ENCODE results near the gene ABHD10.
A peak's percentile ranks its signal among the peaks of the same experiment; 100 is the strongest.

Gene ABHD10

GRCh38 chr3:112001526-112001925, 22.7 kb downstream of the ABHD10 start:
- peak; percentile 27 for DNase-seq (ENCODE audit: low spot score)

DNA sequence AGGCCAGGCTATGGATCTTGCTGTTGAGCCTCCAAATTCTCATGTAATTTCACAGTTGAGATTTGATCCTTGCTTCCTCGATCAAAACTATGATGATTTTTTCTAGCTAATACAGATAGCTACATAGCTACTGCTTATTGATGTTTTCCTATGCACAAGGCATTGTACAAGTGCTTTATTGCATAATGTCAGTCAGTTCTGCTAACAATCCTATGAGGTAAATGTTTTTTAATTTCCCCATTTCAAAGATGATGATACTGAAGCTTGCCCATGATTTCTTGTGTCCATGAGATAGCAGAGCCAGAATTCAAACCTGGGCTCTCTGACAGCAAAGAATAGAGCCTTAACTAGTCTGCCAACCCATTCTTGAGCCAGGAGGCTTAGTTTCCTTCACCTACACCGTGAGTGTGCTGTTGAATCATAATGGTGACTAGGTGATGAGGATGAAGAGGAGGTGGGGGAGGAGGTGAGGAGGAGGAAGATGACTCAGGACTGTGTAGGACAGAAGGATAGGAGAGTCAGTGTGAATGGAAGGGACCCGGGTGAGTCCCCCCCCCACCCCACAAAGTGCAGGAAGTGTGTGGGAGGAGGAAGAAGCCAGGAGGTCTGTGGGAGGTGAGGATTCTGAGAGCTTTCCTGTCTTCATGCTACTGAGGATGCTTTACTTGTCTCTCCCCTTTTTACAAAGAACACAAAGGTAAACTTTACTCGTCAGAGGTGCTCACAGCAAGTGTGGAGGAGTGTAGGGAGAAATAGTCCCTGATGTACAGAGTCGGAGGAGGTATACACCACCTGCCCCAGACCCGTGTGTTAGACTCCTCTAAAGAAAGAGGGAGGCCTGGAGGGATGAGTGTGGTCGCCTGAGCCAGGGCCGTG, 23.5 kb downstream of the ABHD10 start:
- DNase-seq (ENCODE audit: low spot score), result peak; percentile 55

- no peak for DNase-seq (ENCODE audit: low spot score)
Measured at GRCh38 chr3:112003321-112004080, 24.7 kb downstream of the ABHD10 start.

DNA sequence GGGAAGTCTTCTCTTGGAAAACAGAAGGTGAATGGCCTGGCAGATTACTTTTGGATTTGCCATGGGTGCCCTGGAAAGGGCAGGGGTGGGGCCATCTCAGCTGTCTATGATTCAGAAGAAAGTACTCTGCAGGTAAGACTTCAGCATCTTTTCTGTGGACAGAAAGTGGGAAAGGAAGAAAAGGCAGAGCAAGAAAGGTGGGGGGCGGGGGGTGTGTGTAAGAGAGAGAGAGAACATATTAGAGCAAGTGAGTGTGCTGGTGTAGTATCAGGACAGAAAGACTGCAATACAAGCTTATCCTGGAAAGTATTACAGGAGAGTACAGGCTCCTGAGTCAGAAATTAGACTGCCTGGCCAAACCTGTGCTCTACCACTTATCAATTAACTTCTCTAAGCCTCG, 25.4 kb downstream of the ABHD10 start:
- no peak for DNase-seq (ENCODE audit: low spot score)

- DNase-seq (ENCODE audit: low spot score), result no peak
Measured at GRCh38 chr3:112004669-112005068, 25.8 kb downstream of the ABHD10 start.

DNA sequence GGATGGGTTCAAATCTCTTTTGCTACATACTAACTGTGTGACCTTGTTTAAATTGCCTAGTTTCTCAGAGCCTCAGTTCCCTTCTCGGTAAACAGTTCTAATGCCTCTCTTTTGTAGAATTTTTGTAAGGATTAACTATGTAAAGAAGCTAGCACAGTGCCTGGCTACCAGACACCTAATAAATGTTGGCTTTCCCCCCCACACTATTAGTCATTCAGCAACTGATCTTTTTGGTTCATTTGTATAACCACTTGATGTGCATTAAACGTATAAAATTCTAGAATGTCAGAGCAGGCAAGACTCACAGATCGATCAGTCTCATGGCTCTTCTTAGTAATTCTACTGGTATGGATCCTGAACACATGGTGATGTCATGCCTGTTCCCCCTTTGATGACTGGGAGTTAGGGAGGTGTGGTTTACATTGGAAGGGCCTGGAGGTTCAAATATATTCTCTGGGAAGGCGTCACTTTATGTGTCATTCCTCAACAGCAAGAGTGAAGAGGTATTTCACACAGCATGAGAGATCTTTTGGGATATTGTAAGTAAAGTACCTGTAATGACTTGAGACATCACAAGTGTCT, 26.4 kb downstream of the ABHD10 start:
- DNase-seq (ENCODE audit: low spot score), result no peak

DNA sequence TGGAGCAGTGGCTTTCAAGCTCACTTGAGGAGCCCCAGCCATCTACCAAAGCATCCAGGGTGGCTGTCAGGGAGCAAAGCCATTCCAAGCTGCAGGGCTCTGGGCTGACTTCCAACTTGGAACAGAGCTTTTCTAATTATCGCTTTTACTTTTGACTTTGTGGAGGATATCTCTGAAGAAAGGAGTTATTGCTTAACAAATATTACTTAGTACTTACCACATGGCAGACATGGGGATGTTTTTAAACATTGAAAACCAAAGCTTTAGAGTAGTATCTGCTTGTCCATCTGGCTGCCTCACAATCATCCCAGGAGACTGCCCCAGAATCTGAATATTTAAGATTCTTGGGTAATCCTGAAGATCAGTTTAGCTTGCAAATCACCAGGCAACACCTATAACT, 28.8 kb downstream of the ABHD10 start:
- DNase-seq (ENCODE audit: low spot score), result no peak

GRCh38 chr3:112009670-112010069, 30.8 kb downstream of the ABHD10 start:
- no peak for DNase-seq (ENCODE audit: low spot score)

GRCh38 chr3:112010636-112011035, 31.8 kb downstream of the ABHD10 start:
- no peak for DNase-seq (ENCODE audit: low spot score)

- no peak for DNase-seq (ENCODE audit: low spot score)
Measured at GRCh38 chr3:112011376-112011940, 32.6 kb downstream of the ABHD10 start.

GRCh38 chr3:112012205-112012992, 33.6 kb downstream of the ABHD10 start:
- DNase-seq (ENCODE audit: low spot score), result no peak

GRCh38 chr3:112013058-112013783, 34.4 kb downstream of the ABHD10 start:
- DNase-seq (ENCODE audit: low spot score), result peak; percentile 73

- no peak for DNase-seq (ENCODE audit: low spot score)
Measured at GRCh38 chr3:112013784-112014143, 34.9 kb downstream of the ABHD10 start.

- DNase-seq (ENCODE audit: low spot score), result no peak
Measured at GRCh38 chr3:112017091-112017490, 38.3 kb downstream of the ABHD10 start.

- DNase-seq (ENCODE audit: low spot score), result no peak
Measured at GRCh38 chr3:112018712-112019111, 39.9 kb downstream of the ABHD10 start.

- no peak for DNase-seq (ENCODE audit: low spot score)
Measured at GRCh38 chr3:112019716-112020115, 40.9 kb downstream of the ABHD10 start.

DNA sequence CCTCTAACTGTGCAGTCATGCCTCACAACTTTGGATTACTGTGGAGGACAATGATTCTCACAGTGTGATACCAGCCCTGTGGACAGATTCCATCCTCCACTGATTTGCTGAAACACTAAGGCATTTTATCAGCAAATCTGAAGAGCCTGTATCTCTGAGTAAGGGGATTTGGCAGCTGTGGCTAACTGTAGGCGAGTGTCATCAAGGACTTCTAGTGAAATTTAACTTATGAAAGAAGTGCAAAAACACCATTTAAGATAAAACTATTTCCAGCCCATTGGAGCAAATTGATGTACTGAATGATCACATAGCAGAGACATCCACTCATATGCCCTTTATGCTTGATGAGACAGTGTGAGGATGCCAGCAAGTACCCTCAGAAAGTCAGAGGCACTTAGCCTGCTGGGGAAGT, 41.9 kb downstream of the ABHD10 start:
- DNase-seq (ENCODE audit: low spot score), result no peak

DNA sequence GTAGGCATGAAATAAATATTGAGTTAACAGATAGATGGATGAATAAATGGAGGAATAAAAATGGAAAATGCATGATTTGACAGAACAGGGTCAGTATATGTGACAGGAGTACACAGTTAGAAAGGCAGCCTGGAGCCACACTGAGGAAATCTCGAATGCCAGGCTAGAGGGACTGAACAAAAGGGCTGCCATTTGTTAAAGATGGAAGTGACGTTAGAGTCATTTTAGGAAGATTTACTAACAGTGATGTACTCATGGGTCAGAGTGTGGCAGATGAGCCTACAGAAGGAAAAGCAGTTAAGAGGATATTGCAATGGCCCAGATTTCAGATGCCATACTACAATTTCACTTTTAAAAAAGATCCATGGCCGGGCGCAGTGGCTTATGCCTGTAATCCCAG, 48.3 kb downstream of the ABHD10 start:
- no peak for DNase-seq (ENCODE audit: low spot score)

DNA sequence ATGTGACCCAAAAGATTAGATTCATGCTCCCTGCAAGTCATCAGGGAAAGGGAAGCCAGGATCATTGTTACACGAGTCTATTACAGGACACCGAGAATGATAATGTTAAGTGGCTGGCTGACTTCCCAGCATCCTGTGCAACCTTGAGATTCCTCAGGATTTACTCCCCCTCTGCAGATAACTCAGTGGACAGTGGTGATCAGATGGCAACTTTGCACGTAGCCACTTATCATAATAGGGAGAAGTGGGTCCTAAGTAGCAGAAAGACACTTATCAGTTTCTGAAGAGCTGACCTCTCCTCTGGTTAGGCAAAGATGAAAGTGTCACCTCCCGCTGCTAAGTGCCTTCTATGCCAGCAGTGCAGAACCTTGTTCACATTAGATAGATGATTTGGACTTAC, 49.0 kb downstream of the ABHD10 start:
- DNase-seq (ENCODE audit: low spot score), result no peak

DNA sequence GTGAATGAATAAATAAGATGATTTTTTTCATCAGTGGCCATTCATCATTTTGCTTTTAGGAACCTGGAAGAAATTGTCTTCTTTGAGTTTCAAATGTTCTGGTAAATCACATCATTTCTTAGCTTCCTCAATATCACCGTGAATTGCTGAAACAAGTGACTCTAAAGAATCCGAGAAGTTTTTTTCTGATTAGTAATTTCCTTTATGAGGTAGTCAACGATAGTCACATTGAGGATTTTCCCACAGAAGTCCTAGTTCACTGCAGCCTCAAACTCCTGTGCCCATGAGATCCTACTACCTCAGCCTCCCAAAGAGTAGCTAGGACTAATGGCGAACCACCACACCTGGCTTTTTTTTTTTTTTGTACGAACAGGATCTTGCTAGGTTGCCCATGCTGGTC, 52.1 kb downstream of the ABHD10 start:
- DNase-seq (ENCODE audit: low spot score), result no peak

GRCh38 chr3:112032098-112032731, 53.4 kb downstream of the ABHD10 start:
- no peak for DNase-seq (ENCODE audit: low spot score)
